ENCODE results near the gene FCRL3.
"Not testable (repeated sequence)": the region's sequence is repeated elsewhere in the genome, so short reads cannot be mapped to it uniquely, and the experiment has no call there.

The FCRL3 gene, protein sequence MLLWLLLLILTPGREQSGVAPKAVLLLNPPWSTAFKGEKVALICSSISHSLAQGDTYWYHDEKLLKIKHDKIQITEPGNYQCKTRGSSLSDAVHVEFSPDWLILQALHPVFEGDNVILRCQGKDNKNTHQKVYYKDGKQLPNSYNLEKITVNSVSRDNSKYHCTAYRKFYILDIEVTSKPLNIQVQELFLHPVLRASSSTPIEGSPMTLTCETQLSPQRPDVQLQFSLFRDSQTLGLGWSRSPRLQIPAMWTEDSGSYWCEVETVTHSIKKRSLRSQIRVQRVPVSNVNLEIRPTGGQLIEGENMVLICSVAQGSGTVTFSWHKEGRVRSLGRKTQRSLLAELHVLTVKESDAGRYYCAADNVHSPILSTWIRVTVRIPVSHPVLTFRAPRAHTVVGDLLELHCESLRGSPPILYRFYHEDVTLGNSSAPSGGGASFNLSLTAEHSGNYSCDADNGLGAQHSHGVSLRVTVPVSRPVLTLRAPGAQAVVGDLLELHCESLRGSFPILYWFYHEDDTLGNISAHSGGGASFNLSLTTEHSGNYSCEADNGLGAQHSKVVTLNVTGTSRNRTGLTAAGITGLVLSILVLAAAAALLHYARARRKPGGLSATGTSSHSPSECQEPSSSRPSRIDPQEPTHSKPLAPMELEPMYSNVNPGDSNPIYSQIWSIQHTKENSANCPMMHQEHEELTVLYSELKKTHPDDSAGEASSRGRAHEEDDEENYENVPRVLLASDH

DNA sequence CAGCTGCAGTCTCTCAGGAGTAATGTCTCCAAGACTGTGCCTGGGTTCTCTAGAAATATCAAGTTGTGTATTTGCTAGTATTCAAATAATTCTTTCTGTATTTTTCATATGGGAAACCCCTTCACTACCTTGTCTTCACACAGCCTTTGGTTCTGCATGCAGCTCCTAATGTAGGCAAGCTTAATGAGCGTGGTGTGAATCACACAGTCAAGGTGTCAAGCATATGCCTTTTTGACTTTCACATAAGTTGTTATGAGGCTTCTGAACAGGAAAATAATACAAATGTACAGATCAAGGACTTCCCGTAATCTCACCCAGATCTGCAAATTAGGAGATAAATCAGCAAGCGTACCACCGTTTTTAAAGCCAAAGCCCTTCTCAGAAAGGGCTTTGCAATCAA is at the start of gene FCRL3:
FCRL3 (minus strand) TSS at position 38 of the 400 bp plus-strand sequence. CDS start 280 bp downstream, outside the sequence.
- DNase-seq, result no peak

DNA sequence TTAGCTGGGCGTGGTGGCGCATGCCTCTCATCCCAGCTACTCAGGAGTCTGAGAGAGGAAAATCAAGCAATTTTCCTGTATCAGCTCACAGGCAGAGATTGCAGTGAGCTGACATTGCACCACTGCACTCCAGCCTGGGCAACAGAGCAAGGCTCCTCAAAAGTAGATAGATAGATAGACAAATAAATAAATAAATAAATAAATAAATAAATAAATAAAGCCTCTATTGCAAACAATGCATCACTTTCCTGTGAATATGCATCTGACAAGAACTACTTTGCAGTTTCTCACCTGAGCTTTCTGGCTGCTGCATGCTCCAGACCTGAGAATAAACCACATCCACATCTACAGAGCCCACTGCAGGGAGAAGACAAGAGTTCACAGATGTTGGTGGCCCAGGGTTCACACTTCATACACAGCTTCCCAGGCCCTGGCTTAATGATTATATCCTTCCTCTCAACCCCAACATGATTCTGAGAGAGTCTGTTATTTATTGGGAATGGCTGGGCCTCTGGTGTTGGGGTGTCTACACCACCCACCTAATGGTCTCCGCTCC is 47.8 kb upstream of the FCRL3 start:
- DNase-seq, result no peak

DNA sequence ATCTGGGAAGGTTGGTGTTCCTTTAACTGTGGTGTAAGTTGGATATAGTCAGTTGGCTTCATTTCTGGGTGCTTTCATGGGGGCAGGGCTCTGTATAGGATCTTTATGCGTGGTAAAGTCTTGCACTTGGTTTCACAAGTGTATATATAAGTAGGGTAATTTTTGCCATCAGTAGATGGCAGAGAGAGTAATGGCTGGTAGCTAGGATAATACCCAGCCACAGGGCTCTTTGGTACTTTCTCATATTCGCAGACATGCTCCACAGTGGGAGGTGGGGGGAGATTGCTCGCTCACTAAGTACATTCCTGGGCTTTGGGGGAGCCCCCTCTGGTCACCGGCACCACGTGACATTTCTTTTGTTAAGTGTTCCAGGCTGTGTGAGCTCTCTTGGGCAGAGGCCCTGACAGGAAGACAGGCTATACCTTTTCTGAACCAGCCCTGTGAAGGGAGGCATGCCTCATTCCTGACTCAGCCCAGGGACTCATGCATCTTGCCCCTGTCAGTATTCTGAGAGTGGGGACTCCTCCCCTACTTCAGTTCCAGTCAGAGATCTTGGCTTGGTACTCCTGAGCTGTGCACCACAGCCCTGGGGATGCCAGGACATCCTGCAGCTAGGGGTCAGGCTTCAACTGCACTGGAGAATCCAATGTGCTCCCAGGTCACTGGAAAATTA is 38.8 kb upstream of the FCRL3 start:
- DNase-seq, result no peak

DNA sequence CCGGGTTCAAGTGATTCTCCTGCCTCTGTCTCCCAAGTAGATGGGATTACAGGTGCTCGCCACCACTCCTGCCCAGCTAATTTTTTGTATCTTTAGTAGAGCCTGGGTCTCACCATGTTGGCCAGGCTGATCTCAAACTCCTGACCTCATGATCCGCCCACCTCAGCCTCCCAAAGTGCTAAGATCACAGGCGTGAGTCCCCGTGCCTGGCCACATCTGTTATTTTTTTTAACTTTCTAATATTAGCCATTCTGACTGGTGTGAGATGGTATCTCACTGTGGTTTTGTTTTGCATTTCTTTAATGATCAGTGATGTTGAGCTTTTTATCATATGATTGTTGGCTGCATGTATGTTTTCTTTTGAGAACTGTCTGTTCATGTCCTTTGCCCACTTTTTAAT is 35.4 kb upstream of the FCRL3 start:
- not testable (repeated sequence) for DNase-seq

DNA sequence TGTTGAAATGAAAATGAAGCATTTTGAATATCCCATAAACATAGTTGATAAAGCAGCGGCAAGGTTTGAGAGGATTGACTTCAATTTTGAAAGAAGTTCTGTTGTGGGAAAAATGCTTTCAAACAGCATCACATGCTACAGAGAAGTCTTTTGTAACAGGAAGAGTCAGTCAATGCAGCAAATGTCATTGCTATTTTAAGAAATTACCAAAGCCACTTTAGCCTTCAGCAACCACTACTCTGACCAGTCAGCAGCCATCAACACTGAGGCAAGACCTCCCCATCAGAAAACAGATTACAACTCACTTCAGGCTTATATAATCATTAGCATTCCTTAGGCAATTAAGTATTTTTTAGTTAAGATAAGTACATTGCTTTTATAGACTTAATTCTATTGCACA is 33.8 kb upstream of the FCRL3 start:
- no peak for DNase-seq

DNA sequence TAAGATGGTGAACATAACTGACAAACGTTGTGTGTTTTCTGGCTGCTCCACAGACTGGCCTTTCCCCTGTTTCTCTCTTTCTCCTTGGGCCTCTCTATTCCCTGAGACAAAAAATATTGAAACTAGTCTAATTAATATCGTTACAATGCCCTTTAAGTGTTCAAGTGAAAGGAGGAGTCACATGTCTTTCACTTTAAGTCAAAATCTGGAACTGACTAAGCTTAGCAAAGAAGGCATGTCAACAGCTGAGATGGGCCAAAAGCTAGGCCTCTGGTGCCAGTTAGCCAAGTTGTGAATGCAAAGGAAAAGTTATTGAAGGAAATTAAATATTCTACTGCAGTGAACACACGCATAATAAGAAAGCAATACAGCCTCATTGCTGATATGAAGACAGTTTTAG is 32.2 kb upstream of the FCRL3 start:
- DNase-seq, result peak; percentile 7

DNA sequence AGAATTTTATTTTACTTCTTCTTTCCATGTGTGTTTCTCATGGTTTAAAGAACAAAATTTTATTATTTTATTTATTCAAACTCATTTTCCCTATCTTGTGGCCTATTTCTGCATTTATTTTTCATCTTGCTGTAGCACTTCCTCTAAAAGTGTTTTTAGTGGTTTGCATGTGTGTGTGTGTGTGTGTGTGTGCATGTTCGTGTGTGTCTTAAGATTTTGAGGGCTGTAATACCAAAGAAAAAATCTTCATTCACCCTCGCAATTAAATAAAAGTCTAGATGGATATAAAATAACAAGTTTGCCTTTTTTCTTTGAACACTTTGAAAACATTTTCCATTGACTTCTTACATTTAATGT is 24.6 kb upstream of the FCRL3 start:
- DNase-seq, result no peak

DNA sequence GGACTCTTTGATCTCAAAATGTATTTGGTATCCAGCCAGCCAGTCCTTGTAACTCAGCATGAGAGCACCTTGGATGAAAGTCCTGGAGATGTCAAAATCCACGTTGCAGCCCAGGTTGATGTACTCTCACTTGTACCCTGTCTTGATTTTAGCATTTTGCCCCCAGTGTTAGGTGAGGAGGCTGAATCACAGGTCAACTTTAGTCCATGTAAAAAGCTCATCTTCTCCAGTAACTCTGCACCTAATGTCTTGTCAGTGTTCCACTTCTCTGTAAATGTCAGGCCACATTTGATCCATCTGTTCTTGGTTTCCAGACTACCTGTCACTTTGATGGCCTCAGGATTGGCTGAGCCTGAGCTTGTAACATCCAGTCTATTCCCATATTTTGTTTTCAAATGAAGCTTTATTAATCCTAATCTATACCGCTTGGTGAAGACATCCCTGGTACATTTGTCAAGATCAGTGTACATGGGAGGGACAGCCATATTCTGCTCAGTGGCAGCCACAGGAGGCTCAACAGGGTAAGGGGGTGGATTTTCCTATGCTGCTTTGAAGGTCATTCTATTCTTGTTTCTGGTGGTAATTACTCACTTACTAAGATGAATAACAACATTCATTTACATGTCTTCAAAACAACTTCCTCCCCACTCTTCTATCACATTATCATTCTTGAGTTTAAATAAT is 24.1 kb upstream of the FCRL3 start:
- no peak for DNase-seq

DNA sequence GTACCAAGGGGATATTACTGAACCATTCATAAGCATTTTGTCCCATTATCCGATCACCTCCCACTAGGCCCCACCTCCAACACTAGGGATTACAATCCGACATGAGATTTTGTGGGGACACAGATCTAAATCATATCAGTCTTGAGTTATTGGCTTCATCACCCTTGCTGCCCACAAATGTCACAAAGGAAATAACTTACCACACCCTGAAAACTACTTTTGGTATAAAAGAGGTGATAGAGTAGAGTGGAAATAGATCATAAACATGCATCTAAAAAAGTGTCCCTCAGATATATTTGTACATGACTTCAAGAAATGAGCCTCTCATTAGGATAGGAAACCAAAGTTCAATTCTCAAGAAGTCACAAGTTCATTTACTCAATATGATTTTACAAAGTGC is 22.6 kb upstream of the FCRL3 start:
- DNase-seq, result no peak

DNA sequence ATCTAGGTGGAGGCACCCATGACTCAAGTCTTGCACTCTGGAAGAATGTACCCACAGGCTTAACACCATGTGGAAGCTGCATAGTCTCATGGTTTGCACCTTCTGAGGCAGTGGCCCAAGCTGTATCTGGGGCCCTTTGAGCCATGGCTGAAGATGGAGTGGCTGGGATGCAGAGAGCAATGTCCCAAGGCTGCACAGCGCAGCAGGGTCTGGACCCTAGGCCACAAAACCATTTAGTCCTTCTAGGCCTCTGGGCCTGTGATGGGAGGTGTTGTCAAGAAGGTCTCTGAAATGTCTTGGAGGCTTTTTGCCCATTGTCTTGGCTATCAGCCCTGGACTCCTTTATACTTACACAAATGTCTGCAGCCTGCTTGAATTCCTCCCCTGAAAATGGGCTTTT is 21.4 kb upstream of the FCRL3 start:
- no peak for DNase-seq

DNA sequence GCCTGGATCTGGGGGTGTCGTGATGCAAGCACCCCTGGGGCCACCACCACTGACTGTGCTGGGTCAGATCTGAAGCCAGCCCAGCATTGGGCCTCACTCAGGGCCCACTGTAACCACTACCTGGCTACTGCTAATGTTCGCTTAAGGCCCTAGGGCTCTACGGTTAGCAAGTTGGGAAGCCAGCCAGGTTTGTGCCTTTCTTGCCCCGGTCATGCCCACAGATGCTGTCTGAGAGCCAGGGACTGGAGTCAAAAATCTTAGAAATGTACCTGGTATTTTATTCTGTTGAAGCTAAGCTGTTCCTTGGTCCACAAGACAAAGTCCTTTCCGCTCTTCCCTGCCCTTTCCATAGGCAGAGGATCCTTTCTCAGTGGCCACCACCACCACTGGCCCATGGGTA is 15.2 kb upstream of the FCRL3 start:
- DNase-seq, result no peak

DNA sequence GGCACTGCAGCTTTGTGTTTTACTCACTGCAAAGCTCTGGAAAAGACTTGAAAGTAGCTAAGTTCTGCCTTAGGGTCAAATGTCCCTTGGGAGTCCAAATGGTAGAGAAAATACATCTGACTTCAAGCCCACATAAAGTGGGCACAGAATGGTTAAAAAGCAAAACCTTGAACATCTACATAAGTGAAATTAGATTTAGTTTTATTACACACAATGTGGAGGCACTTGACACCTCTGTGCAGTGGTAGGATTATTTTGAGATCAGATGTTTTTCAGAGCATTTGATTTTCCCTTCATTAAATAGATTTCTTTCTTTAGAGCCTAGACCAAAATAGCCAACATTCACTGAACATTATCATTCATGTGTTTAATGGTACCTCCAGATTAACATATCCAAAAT is 11.2 kb upstream of the FCRL3 start:
- DNase-seq, result no peak

DNA sequence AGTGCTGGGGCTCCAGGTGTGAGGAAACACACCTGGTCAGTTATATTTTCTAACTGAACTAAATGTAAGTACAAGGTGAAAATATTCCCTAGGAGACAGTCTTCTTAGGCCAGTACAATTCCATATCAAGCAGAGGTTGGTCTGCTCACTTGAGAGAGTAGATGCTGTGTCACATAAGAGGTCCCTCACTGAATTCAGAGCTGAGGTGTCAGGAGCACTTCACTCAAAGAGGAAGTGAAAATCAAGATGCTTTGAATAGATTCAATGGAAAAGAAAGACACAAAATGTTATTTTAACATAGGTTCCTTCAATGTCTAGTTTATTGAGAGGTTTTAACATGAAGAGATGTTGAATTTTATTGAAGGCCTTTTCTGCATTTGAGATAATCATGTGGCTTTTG is 4.3 kb upstream of the FCRL3 start:
- DNase-seq, result no peak

DNA sequence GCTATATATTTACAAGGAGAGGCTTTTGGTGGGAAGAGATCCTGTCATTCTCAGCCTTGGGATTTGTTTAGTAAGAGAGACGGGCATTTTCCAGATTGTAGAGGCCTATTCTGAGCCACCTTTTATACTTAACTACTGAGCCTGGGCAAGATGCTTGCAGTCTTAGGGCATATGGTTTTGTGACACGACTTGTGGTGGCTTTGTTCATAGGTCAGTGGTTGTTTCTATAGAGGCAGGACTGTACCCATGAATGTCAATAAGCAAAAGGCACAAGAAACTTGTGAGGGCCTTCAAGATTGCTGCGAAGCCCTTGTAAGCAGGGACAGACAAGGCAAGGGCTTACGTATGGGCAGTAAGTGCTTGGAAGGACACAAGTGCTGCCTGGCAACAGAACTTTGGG is 3.4 kb upstream of the FCRL3 start:
- no peak for DNase-seq

DNA sequence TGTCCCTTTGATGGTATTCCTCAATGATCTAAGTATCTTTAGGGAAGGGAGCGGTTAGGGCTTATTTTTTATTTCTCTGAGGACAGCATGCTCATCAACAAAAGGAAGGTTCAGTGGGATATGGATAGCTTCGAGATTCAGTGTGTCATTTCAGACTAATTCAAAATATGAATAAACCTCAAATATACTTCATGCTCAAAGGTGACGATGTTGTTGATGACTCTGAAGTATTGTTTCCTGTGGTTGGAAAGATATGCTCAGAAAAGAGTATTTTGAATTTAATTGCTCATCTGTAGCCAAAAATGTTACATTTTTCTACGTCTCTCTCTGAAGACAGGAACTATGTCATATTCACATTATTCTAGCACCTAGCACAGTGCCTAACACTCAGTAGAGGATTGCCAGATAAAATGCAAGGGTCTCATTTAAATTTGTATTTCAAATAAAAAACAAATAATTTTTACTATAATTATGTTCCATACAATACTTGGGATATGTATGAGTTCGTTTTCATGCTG is 1.8 kb upstream of the FCRL3 start:
- DNase-seq, result no peak

DNA sequence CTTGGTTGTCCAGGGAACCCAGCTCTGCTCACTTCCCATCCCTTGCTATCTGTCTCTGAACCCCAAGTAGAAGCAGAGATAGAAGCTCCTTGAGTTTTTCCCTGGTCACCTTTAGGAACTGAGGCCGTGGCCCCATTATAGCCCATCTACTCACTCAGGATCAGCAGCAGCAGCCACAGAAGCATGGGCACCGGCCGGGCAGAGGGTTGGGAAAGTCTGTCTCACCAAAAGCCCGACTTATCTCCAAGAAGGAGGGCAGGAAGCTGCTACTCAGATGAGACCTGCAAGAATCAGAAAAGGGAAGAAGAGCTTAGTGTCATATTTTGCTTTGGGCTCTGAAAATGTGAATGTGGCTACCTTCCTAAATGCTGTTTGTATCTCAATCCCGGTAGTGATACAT is 264 bp downstream of the FCRL3 start:
- no peak for DNase-seq

DNA sequence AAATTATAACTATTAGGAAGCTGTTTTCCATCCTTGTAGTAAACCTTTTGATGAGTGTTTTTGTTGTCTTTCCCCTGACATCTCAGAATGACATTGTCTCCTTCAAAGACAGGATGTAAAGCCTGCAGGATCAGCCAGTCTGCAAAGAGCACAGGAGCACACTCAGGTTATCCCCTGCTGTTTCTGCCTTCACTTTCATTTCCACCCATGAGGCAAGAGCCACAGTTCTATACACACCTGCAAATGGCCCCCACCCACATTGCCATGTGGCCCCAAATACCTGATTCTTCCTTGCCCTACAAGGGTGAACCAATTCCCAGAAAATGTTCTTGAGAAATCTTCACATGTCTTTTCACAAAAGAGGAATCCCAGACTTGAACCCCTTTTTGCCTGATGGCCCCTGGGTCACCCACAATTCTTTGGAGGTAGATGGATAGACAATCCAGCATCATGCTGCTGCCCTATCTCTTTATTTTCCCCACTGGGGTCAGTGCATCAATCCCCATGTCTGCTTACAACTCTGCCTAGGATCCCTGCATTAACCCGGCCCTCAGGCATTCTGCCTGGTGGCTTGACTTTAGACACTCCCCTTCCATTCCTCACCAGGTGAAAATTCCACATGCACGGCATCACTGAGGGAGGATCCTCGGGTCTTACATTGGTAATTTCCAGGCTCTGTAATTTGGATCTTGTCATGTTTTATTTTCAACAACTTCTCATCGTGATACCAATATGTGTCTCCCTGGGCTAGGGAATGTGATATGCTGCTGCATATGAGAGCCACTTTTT is 2.6 kb downstream of the FCRL3 start:
- DNase-seq, result no peak

DNA sequence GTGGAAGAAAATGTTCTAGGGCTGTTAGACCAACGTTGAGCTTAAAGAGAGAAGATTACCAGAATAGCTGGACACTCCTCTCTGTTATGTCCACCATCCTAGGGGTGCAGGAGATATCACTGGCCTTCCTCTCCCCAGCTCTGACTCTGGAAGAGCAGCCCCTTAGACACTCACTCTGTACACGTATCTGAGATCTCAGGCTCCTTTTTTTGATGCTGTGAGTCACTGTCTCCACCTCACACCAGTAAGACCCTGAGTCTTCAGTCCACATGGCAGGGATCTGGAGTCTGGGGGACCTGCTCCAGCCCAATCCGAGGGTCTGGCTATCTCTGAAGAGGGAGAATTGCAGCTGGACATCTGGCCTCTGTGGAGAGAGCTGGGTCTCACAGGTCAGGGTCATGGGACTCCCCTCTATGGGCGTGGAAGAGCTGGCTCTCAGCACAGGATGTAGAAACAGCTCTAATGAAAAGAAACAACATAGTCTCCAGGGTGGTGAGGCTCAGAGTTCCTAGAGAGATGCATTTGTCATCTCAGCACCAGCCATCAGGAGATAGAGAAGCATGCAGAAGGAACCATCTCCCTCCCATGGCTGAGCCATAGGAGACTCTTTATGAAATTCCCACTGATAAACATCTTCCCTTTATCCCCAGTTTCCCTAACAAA is 3.5 kb downstream of the FCRL3 start:
- DNase-seq, result no peak

DNA sequence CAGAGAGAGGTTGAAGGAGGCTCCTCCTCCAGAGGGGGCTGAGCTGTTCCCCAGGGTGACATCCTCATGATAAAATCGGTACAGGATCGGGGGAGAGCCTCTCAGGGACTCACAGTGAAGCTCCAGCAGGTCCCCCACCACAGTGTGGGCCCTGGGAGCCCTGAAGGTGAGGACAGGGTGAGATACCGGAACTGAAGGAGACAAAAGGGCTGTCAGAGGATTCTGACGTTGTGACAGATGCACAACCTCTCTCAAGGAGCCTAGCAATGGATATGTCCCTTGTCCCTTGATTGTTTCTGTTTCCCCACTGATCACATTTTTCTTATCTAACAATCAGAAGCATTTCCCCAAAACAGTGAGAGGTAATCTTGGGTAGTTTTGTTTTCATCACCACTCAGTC is 5.2 kb downstream of the FCRL3 start:
- DNase-seq, result no peak

DNA sequence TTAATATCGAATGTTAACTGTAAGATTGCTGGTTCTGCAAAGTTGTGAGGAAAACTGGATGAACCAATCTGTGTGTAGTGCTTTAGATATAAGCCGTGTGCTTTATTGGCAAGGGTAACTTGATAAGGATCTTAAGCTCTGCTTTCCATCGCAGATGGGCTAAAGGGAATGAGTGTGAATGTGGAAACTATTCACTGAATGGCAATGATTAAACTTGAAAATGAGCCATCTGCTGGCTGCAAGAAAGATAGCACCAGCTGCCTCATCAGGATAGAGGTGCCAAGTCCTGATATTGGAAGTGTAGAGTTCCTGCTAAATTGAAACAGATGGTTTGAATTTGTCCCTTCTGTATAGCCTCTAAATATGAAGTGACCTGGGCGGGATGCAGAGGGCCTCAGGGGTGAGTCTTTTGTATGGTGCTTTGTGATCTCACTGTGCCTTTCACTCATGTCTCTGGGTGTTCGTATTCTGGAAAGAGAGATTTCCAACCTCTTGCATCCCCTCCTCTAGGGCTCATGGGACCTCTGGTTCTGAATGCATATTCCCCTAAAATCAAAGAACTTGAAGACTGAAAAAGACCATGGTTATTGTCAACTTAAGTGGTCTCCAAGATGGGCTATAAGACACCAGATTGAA is 9.2 kb downstream of the FCRL3 start:
- peak; percentile 17 for DNase-seq
